Fibroblast of skin of abdomen (primary cell): ENCODE measurements around the gene ARF4.

Source experiments
- DNase-seq: peaks from one replicate; pipeline ENCODE4 v3.0.0-alpha.2; 2013

The ARF4 gene

DNA sequence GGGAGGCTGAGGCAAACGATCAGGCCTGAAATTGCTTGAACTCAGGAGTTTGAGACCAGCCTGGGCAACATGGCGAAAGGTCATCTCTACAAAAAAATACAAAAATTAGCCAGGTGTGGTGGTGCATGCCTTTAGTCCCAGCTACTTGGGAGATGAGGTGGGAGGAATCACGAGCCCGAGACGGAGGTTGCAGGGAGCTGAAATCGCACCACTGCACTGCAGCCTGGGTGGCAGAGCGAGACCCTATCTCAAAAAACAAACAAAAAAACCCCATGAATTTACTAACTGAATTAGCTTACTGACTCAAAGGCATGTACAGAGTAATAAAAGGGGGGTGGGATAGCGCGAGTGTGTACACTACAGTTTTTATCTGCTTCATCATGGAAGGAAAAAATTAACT lies 19.3 kb downstream of the ARF4 start:
- DNase-seq: no peak

GRCh38 chr3:57575966-57576626 lies 21.0 kb downstream of the ARF4 start:
- no peak for DNase-seq

GRCh38 chr3:57572096-57572495 lies 25.0 kb downstream of the ARF4 start:
- no peak for DNase-seq

- DNase-seq: no peak
Observed at GRCh38 chr3:57570878-57571277, 26.3 kb downstream of the ARF4 start.

GRCh38 chr3:57569859-57570450 lies 27.2 kb downstream of the ARF4 start:
- DNase-seq: no peak

DNA sequence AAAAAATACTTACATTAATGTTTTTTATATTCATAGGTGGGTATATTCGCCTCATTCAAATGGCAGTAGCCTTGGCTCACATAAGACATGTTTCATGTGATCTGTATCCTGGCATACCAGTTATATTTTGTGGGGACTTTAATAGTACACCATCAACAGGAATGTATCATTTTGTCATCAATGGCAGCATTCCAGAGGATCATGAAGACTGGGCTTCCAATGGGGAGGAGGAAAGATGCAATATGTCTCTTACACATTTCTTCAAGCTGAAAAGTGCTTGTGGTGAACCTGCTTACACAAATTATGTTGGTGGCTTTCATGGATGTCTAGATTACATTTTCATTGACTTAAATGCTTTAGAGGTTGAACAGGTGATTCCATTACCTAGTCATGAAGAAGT lies 37.6 kb downstream of the ARF4 start:
- peak; percentile 44 for DNase-seq

GRCh38 chr3:57557085-57557537 lies 40.0 kb downstream of the ARF4 start:
- DNase-seq: peak; percentile 20

DNA sequence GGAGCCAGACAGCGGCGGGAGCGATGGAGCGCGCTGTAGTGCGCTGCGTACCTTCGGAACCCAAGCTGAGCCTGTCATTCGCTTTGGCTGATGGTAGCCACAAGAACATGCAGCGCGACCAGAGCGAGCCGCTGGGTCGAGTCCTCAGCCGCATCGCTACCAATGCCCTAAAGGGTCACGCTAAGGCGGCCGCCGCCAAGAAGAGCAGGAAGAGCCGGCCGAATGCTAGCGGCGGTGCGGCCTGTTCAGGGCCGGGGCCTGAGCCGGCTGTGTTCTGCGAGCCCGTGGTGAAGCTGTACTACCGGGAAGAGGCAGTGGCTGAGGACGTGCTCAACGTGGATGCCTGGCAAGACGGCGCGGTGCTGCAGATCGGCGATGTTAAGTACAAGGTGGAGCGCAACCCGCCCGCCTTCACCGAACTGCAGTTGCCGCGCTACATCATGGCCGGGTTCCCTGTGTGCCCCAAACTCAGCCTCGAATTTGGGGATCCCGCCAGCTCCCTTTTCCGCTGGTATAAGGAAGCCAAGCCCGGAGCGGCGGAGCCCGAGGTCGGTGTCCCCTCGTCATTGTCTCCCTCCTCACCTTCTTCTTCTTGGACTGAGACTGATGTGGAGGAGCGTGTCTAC lies 40.6 kb downstream of the ARF4 start:
- DNase-seq: peak; percentile 17

- DNase-seq: peak; percentile 90
Observed at GRCh38 chr3:57555738-57556458, 41.2 kb downstream of the ARF4 start, which contains the start of gene PDE12. Gene PDE12, plus strand, starts transcription at chr3:57556274. Its CDS starts 106 bp downstream, at chr3:57556380.

- no peak for DNase-seq
Observed at GRCh38 chr3:57555306-57555705, 41.8 kb downstream of the ARF4 start.

DNA sequence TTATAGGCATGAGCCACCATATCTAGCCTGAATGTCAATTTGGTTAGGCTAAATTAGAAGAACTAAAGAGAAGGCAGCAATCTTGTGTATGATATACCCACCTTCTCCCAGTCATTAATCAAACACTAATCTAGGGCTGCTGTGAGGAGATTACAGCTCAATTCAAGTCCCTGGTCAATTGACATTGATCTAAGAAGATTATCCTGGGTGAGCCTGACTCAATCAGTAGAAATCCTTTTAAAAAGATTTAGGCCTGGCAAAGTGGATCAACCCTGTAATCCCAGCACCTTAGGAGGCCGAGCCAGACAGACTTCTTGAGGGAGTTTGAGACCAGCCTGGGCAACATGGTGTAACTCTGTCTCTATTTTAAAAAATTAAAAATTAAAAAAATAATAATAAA lies 50.5 kb downstream of the ARF4 start:
- DNase-seq: no peak

- DNase-seq: no peak
Observed at GRCh38 chr3:57545636-57546268, 51.4 kb downstream of the ARF4 start.

- DNase-seq: peak; percentile 20
Observed at GRCh38 chr3:57544181-57545125, 52.7 kb downstream of the ARF4 start, which contains the start of gene DNAH12. Gene DNAH12, minus strand, starts transcription at chr3:57544344. Its CDS starts 1,474 bp downstream, at chr3:57542870.

DNA sequence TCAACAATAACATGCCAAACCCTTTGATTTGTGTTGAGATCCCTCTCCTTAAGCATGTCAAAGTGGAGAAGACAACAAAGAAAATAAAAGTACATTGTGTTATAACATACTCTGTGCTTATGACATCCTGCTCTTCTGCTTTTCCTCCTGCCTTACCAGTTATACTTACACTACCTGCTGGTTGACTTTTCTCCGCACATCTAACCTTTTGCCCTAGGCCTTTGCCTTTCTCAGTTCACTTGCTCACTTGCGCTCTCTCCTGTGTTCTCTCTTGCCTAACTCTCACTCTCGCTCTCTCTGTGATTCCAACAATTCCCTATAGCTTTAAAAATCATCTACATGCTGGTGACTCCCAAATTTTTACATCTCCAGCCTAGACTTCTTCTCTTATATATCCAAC lies 58.7 kb downstream of the ARF4 start:
- no peak for DNase-seq

DNA sequence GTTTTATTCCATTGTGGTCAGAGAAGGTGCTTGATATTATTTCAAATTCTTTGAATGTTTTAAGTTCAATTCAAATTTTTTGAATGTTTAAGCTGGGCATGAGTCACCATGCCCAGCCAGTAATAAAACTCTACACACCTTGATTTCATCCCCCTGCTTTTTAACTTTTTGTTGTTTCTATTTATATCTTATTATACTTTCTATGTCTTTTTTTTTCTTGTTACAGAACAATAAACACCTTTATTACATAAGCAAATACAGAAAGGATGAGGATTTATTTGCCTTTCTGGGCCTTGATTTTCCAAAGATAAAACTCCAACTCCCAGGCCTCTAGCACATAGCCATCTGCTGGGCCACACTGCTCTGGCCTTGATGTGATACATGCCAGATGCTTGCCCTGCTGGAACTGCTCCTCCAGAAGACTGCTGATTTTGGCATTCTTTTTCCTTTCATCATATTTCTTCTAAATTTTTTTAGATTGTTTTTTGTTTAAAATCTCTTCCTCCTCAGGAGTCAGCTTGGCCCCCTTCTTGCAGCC lies 67.0 kb downstream of the ARF4 start:
- peak; percentile 3 for DNase-seq
